LNCaP clone FGC (cell line): ENCODE data around the gene LGR6.

ENCODE experiments used
- DNase-seq: peaks from one replicate; pipeline ENCODE4 v3.0.0-alpha.2; 2011; ENCODE audit warnings: low read depth
- H3K4me3 ChIP-seq: 2 replicates; pipeline ENCODE4 v1.5.1; 2011; ENCODE audit warnings: mild to moderate bottlenecking, low read depth, low read length, control low read depth
- TF ChIP-seq, protein P1 (sequence below): IDR thresholded peaks from 2 replicates; pipeline ENCODE4 v1.5.1; 2012; ENCODE audit warnings: mild to moderate bottlenecking; ENCODE audit not compliant: control insufficient read depth, insufficient read depth; ENCODE audit errors: extremely low read depth

The LGR6 gene

DNA sequence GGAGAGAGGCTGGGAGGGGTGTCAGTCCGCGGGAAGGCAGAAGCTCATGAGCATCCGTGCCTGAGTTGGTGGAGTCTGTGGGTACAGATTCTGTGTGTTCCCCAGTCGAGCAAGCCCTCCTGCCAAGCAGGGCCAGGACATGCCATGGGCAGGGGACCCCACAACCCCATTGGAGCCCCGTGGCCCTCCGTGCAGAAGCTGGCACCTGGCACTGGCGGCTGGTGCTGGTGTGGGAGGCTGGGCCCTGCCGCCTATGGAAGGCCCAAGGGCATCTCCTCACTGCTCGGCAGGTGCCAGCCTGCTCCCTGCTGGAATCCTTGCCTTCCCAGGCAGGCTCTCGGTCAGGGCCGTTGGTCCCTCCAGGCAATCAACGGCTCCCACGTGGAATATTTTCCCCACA lies 74.4 kb downstream of the LGR6 start:
- no peak overlapping the region for H3K4me3 ChIP-seq
- DNase-seq = no peak
- TF ChIP-seq, protein P1, sequence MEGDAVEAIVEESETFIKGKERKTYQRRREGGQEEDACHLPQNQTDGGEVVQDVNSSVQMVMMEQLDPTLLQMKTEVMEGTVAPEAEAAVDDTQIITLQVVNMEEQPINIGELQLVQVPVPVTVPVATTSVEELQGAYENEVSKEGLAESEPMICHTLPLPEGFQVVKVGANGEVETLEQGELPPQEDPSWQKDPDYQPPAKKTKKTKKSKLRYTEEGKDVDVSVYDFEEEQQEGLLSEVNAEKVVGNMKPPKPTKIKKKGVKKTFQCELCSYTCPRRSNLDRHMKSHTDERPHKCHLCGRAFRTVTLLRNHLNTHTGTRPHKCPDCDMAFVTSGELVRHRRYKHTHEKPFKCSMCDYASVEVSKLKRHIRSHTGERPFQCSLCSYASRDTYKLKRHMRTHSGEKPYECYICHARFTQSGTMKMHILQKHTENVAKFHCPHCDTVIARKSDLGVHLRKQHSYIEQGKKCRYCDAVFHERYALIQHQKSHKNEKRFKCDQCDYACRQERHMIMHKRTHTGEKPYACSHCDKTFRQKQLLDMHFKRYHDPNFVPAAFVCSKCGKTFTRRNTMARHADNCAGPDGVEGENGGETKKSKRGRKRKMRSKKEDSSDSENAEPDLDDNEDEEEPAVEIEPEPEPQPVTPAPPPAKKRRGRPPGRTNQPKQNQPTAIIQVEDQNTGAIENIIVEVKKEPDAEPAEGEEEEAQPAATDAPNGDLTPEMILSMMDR = no peak

DNA sequence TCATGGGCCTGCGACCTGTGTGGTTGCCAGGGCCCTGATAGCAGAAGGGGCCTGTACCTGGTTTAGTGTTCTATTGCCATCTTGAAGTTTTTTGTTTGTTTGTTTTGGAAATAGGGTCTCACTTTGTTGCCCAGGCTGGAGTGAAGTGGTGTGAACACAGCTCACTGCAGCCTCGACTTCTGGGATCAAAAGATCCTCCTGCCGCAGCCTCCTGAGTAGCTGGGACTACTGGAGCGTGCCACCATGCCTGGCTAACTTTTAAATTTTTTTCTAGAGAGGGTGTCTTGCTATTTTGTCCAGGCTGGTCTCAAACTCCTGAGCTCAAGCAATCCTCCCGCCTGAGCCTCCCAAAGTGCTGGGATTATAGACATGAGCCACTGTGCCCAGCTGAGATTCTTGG lies 75.2 kb downstream of the LGR6 start:
- H3K4me3 ChIP-seq = no peak overlapping the region
- TF ChIP-seq, protein P1 = no peak
- no peak for DNase-seq

DNA sequence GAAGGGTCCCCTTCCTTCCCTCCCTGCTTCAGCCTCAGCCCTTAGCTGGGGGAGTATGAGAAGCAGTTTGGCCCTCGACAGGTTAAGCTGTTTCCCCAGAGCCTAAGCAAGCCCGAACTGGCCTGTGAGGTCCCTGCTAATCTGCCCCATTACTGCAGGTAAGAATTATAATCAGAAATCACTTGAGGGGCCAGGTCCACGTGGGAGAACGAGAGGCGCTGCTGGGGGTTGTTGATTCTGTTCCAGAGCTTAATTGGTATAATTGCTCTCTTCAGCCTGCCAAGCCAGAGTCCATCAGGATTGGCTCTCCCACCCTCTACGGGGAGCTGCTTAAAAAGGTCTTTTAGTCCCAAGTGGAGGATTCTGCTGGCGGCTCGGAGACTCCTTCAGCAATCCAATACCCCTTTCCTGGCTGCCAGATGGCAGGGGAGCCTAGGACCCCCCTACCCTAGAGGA lies 77.3 kb downstream of the LGR6 start:
- no peak for DNase-seq
- H3K4me3 ChIP-seq = no peak overlapping the region
- TF ChIP-seq, protein P1 = no peak

DNA sequence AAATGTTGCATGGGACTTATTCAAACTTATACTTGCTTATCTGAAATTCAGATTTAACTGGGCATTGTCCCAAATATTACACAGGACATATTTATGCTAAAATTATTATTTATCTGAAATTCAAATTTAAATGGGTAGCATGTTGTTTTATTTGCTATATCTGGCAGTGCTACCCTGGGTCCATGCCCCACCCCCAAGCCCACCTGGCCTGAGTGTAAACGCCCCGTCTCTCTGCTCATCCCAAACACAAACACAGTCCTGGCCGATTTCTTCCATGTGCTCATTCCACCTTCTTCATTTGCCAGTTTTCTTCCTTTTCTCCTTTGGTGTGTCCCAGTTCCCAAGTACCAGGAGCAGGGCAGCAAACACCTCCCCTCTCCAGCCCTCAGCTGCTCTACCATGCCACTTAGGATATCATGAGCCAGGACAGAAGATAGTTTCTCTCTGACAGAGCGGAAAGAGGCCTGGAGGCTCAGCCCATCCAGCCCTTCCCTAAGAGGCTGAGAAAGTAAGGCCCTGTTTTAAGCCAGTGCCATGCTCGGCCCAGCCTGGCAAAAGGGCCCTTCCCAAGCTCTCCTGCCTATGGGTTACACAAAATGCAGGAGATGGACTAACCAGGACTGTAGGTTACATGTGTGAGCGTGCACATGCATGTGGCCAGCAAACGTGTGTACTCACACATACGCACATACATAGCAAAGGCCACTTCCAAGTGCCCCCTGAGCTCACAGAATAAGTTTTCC lies 78.7 kb downstream of the LGR6 start:
- no peak for DNase-seq
- TF ChIP-seq, protein P1 = no peak
- no peak overlapping the region for H3K4me3 ChIP-seq

DNA sequence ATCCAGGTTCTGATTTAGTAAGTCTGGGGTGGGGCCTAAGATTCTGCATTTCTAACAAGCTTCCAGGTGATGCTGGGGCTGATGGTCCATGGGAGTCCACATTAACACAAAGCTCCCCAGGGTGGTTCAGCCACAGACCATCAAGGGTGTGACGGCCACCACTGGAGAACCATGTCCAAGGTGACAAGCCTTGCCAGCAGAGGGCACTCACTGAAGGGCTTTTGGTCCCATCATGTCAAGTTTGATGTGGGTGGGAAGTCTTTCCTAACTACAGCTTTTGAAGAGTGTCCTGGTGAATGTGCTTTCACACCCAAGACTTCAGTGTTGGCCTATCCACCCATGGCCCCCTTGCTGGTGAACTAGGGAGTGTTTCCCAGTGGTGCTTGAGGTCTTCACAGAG lies 81.0 kb downstream of the LGR6 start:
- DNase-seq = no peak
- TF ChIP-seq, protein P1 = peak; percentile 58

DNA sequence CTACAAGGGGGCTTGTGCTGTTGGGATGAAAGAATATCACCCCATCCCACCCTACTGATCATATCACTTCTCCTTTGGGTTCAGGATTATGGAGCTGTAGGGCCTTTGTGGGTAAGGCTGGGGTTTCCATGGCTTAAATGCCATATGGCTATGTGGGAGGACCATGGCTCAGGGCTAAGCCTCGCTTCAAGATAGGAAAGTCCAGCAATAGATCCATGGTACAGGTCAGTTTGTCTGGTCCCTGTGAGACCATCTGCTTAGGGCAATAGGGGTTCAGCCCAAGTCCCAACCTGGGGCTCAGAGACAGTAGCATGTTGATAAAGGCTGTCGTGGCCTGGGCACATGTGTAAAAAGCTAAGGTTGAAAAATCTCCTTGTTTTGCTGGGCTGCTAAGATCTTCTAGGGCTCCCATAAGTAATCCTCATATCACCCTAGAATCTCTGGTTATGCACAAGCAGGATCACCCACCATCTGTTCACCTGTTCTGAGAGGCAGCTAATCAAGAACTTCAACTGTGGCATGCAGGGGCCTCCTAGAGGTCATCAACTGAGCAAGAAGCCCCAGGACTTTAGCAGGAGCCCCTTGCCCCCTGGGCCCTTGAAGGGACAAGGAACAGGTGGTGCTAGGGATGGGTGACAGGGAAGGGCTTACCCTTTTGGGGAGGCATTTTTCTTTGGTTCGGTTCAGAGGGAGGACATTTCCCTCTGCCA lies 81.6 kb downstream of the LGR6 start:
- H3K4me3 ChIP-seq = no peak overlapping the region
- no peak for DNase-seq
- TF ChIP-seq, protein P1 = no peak

More for the DNA sequence above, 81.0 kb downstream of the LGR6 start:
- H3K4me3 ChIP-seq = no peak overlapping the region
